GM18868 (cell line): Measurements from ENCODE around the gene BHLHE23.

Experiments
- ATAC-seq: cut with Tn5 transposase; IDR thresholded peaks from one replicate; pipeline ENCODE4 v1.9.1; 2021; ENCODE audit warnings: mild to moderate bottlenecking, moderate library complexity; ENCODE audit not compliant: unreplicated experiment

Gene BHLHE23

DNA sequence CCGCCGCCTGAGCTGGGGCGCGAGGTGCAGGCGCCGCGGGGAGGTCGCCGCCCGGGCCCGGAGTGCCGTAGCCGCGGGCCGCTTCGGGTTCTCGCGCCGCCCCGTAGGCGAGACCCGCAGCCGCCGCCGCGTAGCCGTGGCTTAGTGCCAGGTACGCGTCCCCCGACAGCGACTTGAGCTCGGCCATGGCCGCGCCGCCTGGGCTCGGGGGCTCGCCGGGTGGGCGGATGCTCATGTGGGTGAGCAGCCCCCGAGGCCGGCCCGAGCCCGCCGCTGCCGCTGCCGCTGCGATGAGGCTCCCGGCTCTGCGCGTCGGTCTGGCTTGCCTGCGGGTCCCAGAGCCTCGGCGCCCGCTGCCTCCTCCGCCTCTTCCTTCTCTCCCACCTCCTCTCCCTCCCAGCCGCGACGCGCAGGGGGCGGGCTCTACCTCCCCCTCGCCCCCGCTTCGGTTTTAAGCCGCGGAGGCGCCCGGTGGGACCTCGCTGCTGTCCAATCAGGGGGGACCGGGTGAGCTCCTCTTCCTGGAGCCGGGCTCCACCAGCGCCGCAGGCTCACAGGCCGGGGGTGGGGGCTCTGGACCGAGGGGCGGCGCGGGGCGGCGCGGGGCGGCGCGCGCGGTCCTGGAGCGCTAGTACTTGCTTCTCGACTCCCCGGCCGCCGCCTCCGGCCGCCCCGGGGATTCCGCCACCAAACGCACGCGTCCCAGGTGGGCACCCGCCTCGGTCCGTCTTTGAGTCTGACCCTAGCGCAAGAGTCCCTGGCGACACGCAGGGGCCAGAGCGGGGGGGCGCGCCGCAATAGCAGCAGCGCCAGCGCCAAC is at the start of gene BHLHE23:
BHLHE23 (minus strand) TSS at position 425 of the 820 bp plus-strand sequence; CDS start at position 235, 190 bp downstream.
- ATAC-seq, result no peak

DNA sequence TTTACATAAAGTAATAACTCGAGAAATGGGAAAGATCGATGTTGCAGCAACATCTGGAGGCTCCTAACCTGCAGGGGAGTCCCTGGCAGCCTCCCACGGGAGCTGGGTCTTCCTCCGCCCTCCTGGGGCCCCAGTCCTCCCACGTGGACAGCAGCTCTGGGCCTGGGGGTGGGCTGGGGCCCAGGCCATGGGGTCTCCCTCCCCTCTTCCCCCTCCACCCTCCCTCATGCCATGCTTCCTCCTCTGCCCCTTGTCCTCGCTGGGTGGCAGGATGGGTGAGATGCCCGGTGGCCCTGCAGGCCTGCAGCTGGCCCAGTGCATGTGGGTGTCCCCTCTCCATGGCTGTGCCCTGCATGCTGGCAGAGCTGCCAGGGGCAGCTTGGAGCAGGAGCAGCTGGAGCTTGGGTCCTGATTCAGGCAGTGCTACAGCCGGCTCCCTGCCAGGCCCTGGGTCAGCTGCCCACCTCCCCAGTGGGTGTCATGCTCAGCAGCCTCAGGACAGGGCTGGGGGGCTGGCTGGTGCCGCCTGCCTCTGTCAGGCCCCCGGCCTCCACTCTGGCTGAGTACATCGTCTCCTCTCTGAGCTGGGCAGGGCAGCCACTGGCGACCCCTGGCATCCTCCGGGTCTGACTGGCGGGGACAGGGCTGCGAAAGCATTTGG is 48.9 kb upstream of the BHLHE23 start:
- ATAC-seq, result no peak

DNA sequence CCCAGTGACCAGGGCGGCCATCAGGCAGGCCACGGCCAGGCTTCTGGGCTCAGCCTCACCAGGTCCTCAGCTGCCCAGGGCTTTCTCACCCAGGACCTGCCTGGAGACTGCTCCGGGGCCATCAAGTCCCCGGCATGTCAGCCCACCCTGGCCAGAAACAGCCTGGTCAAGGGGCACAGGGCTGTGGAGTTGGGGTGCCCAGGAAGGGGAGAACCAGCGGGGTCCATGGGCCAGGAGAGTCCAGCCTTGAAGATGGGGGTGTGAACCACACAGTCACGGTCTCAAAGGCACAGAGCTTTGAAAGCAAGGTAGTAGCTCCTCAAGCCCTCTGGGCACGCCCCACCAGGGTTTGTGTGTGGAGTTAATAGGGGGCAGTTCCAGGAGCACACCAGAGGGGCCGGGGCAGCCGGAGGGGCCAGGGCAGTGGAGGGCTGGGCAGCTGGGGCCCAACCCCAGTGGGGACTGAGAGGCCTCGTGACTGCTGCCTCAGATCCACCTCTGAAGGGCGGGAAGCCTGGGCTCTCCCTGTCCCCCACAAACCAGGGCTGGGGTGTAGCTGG is 48.0 kb upstream of the BHLHE23 start:
- ATAC-seq, result no peak

DNA sequence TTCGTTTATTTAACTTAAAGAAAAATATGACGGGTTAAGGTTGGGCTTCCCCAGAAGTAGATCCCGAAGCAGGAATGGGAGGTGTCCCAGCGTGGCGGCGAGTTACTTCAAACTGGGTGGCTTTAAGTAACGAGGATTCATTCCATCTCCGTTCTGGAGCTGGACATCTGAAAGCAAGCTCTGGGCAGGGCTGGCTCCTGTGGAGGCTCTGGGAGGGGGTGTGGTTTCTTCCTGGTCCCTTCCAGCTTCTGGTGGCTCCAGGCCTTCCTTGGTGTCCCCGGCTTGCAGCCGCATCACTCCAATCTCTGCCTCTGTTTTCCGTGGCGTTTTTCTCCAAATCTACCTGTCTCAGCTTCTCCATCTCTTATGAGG is 47.3 kb upstream of the BHLHE23 start:
- no peak for ATAC-seq

GRCh38 chr20:63053432-63054102 is 46.8 kb upstream of the BHLHE23 start:
- ATAC-seq, result no peak

- no peak for ATAC-seq
These were observed 46.0 kb upstream of the BHLHE23 start for GRCh38 chr20:63052571-63053431.

- no peak for ATAC-seq
These were observed 45.1 kb upstream of the BHLHE23 start for GRCh38 chr20:63051911-63052310.

DNA sequence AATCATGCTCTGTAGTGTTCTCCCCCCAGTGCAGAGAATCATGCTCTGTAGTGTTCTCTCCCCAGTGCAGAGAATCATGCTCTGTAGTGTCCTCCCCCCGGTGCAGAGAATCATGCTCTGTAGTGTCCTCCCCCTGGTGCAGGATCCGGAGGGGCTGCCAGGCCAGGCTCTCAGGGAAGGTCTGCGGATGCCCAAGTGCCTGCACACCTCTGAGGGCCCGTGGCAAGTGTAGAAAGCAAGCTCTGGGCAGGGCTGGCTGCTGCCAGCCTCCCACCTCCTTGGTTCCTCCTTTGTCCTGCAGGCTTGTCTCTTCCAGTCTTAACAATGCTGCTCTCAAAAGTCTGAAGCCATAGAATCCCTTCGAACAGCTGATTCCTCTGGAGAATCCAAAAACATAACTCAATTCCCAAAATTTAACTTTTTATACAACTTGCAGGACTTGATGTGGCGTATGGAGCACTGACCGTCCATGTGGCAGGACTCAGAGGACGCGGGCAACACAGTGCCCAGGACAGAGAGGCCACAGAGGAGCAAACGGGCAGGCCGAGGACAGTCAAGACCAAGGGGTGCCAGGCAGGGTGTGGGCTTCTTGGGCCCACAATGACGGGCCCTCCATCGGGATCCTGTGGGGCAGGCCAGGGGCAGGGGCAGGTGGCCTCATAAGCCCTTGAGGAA is 44.6 kb upstream of the BHLHE23 start:
- ATAC-seq, result no peak

- no peak for ATAC-seq
These were observed 43.6 kb upstream of the BHLHE23 start for GRCh38 chr20:63050406-63050805.

DNA sequence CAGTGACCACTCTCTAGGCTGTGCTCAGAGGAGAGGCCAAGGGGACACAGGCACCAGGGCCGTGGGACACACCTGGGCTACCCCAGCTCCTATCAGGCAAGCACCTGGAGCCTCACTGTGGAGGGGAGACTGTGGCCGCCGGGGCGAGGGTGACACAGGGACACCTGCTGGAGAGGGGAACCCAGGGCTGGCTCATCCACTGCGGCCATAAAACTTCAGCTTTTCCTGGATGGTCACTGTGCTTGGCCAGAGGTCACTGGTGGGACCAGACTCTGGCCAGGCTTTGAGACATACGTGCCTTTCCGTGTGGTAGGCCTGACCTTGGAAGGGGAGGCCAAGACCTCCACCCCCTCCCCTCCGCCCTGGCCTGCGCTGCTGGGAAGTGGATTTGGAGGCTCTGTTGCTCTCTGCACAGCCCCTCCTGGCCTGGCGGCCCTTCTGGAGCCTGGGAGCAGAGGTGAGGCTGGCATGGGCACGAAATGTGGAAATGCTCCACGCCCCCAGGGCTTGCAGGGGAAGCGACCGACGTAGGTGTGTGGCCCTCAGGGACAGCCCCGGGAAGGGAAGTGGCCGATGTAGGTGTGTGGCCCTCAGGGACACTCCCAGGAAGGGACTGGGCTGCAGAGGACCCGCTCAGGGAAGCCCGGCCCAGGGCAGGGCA is 42.9 kb upstream of the BHLHE23 start:
- no peak for ATAC-seq

DNA sequence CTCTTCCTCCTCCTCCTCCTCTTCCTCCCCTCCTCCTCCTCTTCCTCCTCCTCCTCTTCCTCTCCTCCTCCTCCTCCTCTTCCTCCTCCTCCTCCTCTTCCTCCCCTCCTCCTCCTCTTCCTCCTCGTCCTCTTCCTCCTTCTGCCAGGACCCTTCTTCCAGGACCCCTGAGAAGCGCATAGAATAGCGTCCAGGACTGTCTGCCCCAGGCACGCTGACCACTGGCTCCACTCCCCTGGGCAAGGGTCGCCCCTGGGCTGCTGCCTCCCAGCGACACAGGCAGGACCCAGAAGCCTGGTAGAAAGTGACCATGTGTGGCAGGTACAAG is 42.4 kb upstream of the BHLHE23 start:
- ATAC-seq, result no peak

DNA sequence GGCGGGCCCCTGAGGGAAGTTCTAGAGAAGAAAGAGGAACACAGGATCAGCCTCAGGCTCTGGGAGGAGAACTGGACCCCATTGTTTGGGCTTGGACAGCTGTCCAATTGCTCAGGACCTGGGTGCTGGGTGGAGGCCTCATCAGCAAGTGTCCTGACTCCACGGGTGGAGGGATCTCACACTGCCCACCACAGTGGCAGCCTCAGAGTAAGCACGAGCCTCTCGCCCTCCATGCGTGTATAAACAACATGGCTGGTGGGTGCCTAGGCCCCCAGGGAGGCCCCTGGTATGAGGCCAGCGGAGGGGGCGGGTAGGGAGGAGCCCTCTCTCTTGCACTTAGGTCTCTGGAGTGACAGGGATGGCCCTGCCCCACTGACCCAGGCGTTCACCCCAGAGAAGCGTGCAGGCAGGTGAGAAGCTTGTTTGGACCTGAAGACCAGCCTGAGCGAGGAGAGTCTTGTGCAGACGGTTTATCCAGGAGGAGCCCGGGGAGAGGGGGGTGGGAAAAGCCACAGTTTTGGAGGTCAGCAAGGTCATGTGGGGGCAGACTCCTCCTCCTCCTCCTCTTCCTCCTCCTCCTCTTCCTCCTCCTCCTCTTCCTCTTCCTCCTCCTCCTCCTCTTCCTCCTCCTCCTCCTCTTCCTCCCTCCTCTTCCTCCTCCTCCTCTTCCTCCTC is 41.9 kb upstream of the BHLHE23 start:
- ATAC-seq, result no peak

- ATAC-seq, result no peak
These were observed 41.2 kb upstream of the BHLHE23 start for GRCh38 chr20:63047946-63048345.

GRCh38 chr20:63047267-63047666 is 40.5 kb upstream of the BHLHE23 start:
- ATAC-seq, result no peak

- no peak for ATAC-seq
These were observed 40.1 kb upstream of the BHLHE23 start for GRCh38 chr20:63046841-63047240.

- no peak for ATAC-seq
These were observed 39.2 kb upstream of the BHLHE23 start for GRCh38 chr20:63045991-63046390.

GRCh38 chr20:63045401-63045800 is 38.6 kb upstream of the BHLHE23 start:
- ATAC-seq, result no peak

GRCh38 chr20:63044605-63045004 is 37.8 kb upstream of the BHLHE23 start:
- ATAC-seq, result no peak

GRCh38 chr20:63044204-63044600 is 37.4 kb upstream of the BHLHE23 start:
- ATAC-seq, result no peak
